HepG2 (cell line): ENCODE data around the gene NLRC5. TPM values are rescaled to one million over a fixed set of nuclear protein-coding genes. Genes with fewer than 3 reads are reported as not detected.

Source experiments
- ADNP ChIP-seq: sonication (generic); formaldehyde crosslinking; IDR thresholded peaks from 2 replicates; pipeline ENCODE4 v1.4.0; 2020; ENCODE audit warnings: missing genetic modification reagents
- AGO2 ChIP-seq: fragments of 200-400 bp; formaldehyde crosslinking; optimal IDR thresholded peaks from 2 replicates; pipeline ENCODE3; 2017; ENCODE audit warnings: mild to moderate bottlenecking, low read depth, low read length, moderate library complexity
- ARNT ChIP-seq: fragments of 450-650 bp; IDR thresholded peaks from 2 replicates; pipeline ENCODE4 v1.6.1; 2017
- ARNT2 ChIP-seq: sonication (generic); formaldehyde crosslinking; IDR thresholded peaks from 2 replicates; pipeline ENCODE4 v1.8.0; 2022; ENCODE audit warnings: mild to moderate bottlenecking, low read depth, missing genetic modification reagents, moderate library complexity
- CCDC6 ChIP-seq: sonication (generic); formaldehyde crosslinking; IDR thresholded peaks from 2 replicates; pipeline ENCODE4 v1.8.1; 2022; ENCODE audit warnings: mild to moderate bottlenecking, missing genetic modification reagents, moderate library complexity
- MED1 ChIP-seq: sonication (generic); formaldehyde crosslinking; IDR thresholded peaks from 2 replicates; pipeline ENCODE4 v1.4.0; 2020; ENCODE audit warnings: missing genetic modification reagents
- NRL ChIP-seq: sonication (generic); formaldehyde crosslinking; IDR thresholded peaks from 2 replicates; pipeline ENCODE4 v1.5.0; 2020; ENCODE audit warnings: missing genetic modification reagents, mild to moderate bottlenecking, moderate library complexity, borderline replicate concordance
- SRSF9 ChIP-seq: fragments of 200-400 bp; formaldehyde crosslinking; IDR thresholded peaks from 2 replicates; pipeline ENCODE4 v1.6.1; 2018; ENCODE audit warnings: borderline replicate concordance, mild to moderate bottlenecking, low read depth, low read length; ENCODE audit not compliant: insufficient read depth, poor library complexity, severe bottlenecking
- THAP8 ChIP-seq: sonication (generic); formaldehyde crosslinking; IDR thresholded peaks from 2 replicates; pipeline ENCODE4 v1.5.1; 2020; ENCODE audit warnings: missing genetic modification reagents, mild to moderate bottlenecking, borderline replicate concordance
- YEATS2 ChIP-seq: sonication (generic); formaldehyde crosslinking; IDR thresholded peaks from 2 replicates; pipeline ENCODE4 v1.4.0; 2020; ENCODE audit warnings: missing genetic modification reagents, borderline replicate concordance
- ZBTB38 ChIP-seq: sonication (generic); formaldehyde crosslinking; IDR thresholded peaks from 2 replicates; pipeline ENCODE4 v1.5.1; 2020; ENCODE audit warnings: mild to moderate bottlenecking, missing genetic modification reagents
- ZFP36L1 ChIP-seq: sonication (generic); formaldehyde crosslinking; IDR thresholded peaks from 2 replicates; pipeline ENCODE4 v1.8.0; 2022; ENCODE audit warnings: mild to moderate bottlenecking, missing genetic modification reagents, moderate library complexity
- ZNF235 ChIP-seq: sonication (generic); formaldehyde crosslinking; IDR thresholded peaks from 2 replicates; pipeline ENCODE4 v1.8.1; 2023; ENCODE audit warnings: mild to moderate bottlenecking, missing genetic modification reagents, borderline replicate concordance
- ZNF30 ChIP-seq: sonication (generic); formaldehyde crosslinking; IDR thresholded peaks from 2 replicates; pipeline ENCODE4 v1.5.0; 2020; ENCODE audit warnings: mild to moderate bottlenecking, missing genetic modification reagents
- ZNF512 ChIP-seq: sonication (generic); formaldehyde crosslinking; IDR thresholded peaks from 2 replicates; pipeline ENCODE4 v1.4.0; 2020; ENCODE audit warnings: mild to moderate bottlenecking, missing genetic modification reagents
- ZNF547 ChIP-seq: sonication (generic); formaldehyde crosslinking; IDR thresholded peaks from 2 replicates; pipeline ENCODE4 v1.5.1; 2020; ENCODE audit warnings: mild to moderate bottlenecking, missing genetic modification reagents
- ZNF572 ChIP-seq: sonication (generic); formaldehyde crosslinking; IDR thresholded peaks from 2 replicates; pipeline ENCODE4 v1.5.1; 2020; ENCODE audit warnings: mild to moderate bottlenecking, missing genetic modification reagents
- ZNF607 ChIP-seq: sonication (generic); formaldehyde crosslinking; IDR thresholded peaks from 2 replicates; pipeline ENCODE4 v1.5.1; 2020; ENCODE audit warnings: missing genetic modification reagents, mild to moderate bottlenecking, borderline replicate concordance
- polyA plus RNA-seq, 8 experiments: library from polyadenylated mRNA; depleted of rRNA in 3 of 8; stranded (reverse) in 7 of 8; unstranded in 1 of 8; fragments of >200 nt; fragmentation: Illumina TruSeq in 4 of 8; extraction: Trizol in 4 of 8; gene quantifications; 2 replicates each; pipeline versions ENCODE4 v1.2.1 to v1.2.3, GENCODE V29; 2011 to 2016; ENCODE audit warnings: low read depth in 4 of 8, missing spikeins in 1 of 8, mixed read lengths in 1 of 8; ENCODE audit not compliant: insufficient read depth in 1 of 8
- total RNA-seq, 5 experiments: library from RNA; depleted of rRNA; stranded (reverse); fragments of >200 nt; fragmentation: Illumina TruSeq; extraction: Trizol; gene quantifications; 2 replicates each; pipeline ENCODE4 v1.2.3, GENCODE V29; 2016; ENCODE audit warnings: low read depth in 1 of 5
- TF ChIP-seq, protein P1 (sequence below): IDR thresholded peaks from 2 replicates; pipeline ENCODE4 v1.4.0; 2020; ENCODE audit warnings: mild to moderate bottlenecking, missing genetic modification reagents
- TF ChIP-seq, protein P2 (sequence below): sonication (generic); formaldehyde crosslinking; IDR thresholded peaks from 2 replicates; pipeline ENCODE4 v1.9.0; 2021; ENCODE audit warnings: missing genetic modification reagents, mild to moderate bottlenecking, borderline replicate concordance

The NLRC5 gene
- total and polyA plus RNA-seq, 2 of the 13 experiments (the other 11 are each of a cell fraction or from before 2014, with no cell fraction given), result 6.3 to 12.7 TPM

DNA sequence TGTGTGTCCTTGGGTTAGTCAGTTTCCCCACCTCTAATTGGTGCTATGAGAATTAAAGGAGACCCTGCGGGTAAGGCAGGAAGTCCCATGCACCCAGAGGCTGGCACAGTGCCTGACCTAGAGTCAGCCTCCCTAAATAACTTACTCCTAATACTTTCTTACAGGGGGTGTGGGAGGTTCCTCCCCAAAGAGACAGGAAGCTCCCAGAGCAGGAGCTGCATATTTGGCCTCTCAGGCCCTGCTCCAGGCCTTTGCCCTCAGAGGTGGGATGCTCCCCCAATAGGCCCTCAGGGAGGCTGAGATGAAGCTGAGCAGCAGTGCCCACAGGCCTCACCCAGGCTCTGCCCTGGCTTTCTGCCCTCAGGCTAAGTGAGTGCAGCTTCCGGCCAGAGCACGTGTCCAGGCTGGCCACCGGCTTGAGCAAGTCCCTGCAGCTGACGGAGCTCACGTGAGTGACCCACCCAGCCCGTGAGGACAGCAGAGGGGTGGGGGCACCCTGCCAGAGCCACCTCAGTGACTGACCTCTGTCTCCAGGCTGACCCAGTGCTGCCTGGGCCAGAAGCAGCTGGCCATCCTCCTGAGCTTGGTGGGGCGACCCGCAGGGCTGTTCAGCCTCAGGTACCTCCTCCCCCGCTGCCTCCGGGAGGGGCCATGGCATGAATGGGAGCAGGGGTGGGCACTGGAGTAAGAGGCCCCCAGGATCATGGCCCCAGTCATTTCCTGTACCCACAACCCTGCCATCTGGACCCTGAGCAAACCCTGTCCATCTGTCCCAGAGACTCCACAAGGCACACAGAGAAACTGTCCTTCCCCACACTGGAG, 71.9 kb downstream of the NLRC5 start (continued):
- TF ChIP-seq, protein P1, sequence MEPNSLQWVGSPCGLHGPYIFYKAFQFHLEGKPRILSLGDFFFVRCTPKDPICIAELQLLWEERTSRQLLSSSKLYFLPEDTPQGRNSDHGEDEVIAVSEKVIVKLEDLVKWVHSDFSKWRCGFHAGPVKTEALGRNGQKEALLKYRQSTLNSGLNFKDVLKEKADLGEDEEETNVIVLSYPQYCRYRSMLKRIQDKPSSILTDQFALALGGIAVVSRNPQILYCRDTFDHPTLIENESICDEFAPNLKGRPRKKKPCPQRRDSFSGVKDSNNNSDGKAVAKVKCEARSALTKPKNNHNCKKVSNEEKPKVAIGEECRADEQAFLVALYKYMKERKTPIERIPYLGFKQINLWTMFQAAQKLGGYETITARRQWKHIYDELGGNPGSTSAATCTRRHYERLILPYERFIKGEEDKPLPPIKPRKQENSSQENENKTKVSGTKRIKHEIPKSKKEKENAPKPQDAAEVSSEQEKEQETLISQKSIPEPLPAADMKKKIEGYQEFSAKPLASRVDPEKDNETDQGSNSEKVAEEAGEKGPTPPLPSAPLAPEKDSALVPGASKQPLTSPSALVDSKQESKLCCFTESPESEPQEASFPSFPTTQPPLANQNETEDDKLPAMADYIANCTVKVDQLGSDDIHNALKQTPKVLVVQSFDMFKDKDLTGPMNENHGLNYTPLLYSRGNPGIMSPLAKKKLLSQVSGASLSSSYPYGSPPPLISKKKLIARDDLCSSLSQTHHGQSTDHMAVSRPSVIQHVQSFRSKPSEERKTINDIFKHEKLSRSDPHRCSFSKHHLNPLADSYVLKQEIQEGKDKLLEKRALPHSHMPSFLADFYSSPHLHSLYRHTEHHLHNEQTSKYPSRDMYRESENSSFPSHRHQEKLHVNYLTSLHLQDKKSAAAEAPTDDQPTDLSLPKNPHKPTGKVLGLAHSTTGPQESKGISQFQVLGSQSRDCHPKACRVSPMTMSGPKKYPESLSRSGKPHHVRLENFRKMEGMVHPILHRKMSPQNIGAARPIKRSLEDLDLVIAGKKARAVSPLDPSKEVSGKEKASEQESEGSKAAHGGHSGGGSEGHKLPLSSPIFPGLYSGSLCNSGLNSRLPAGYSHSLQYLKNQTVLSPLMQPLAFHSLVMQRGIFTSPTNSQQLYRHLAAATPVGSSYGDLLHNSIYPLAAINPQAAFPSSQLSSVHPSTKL (CRISPR knock-in tag), result peak; percentile 32; the same call in 1 of the 2 replicates
- no peak for TF ChIP-seq ZNF547 (CRISPR knock-in tag)
- TF ChIP-seq AGO2, result no peak
- no peak for TF ChIP-seq ZNF607 (CRISPR knock-in tag)
- TF ChIP-seq, protein P2, sequence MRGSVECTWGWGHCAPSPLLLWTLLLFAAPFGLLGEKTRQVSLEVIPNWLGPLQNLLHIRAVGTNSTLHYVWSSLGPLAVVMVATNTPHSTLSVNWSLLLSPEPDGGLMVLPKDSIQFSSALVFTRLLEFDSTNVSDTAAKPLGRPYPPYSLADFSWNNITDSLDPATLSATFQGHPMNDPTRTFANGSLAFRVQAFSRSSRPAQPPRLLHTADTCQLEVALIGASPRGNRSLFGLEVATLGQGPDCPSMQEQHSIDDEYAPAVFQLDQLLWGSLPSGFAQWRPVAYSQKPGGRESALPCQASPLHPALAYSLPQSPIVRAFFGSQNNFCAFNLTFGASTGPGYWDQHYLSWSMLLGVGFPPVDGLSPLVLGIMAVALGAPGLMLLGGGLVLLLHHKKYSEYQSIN (CRISPR knock-in tag), result no peak
- 0 out of 2 replicates have a peak, but pooled peaks have one; percentile 34 for TF ChIP-seq NRL (CRISPR knock-in tag)
- TF ChIP-seq THAP8, result no peak
- no peak for TF ChIP-seq ZNF572
- TF ChIP-seq ARNT, result no peak
- TF ChIP-seq ZFP36L1 (CRISPR knock-in tag), result no peak
- TF ChIP-seq YEATS2 (CRISPR knock-in tag), result no peak
- 0 out of 2 replicates have a peak, but pooled peaks have one; percentile 12 for TF ChIP-seq MED1 (CRISPR knock-in tag)
- TF ChIP-seq ADNP (CRISPR knock-in tag), result no peak
- TF ChIP-seq SRSF9, result no peak
- TF ChIP-seq CCDC6 (CRISPR knock-in tag), result peak; percentile 68; the same call in 1 of the 2 replicates
- 0 out of 2 replicates have a peak, but pooled peaks have one; percentile 17 for TF ChIP-seq ZBTB38
- TF ChIP-seq ZNF235 (CRISPR knock-in tag), result no peak
- TF ChIP-seq ZNF30 (CRISPR knock-in tag), result no peak
- 0 out of 2 replicates have a peak, but pooled peaks have one; percentile 52 for TF ChIP-seq ARNT2 (CRISPR knock-in tag)
- TF ChIP-seq ZNF512 (CRISPR knock-in tag), result no peak
